OCI-LY7 (cell line): ENCODE measurements around the gene NPR1. TPM values are rescaled to one million over a fixed set of nuclear protein-coding genes. Genes with fewer than 3 reads are reported as not detected.
"Not testable (repeated sequence)": the region's sequence is repeated elsewhere in the genome, so short reads cannot be mapped to it uniquely, and the experiment has no call there.

ENCODE experiments used
- BruUV-seq: library from RNA; stranded (reverse); fragments of 400-500 nt; replicated peaks from 2 replicates; lab custom pipeline; 2021; lab: Mats Ljungman, UMichigan
- CTCF ChIA-PET: fragments of 300-600 bp; sonication (Branson Sonifier 250); formaldehyde crosslinking; loops from one replicate; lab custom pipeline; 2022; ENCODE audit warnings: antibody characterized with exemption; ENCODE audit not compliant: unreplicated experiment; lab: Charles Lee
- POLR2A ChIA-PET: fragments of 300-600 bp; sonication (Branson Sonifier 250); formaldehyde crosslinking; loops from one replicate; lab custom pipeline; 2022; ENCODE audit warnings: antibody characterized with exemption; lab: Charles Lee
- DNase-seq: peaks from one replicate; pipeline ENCODE4 v3.0.0-alpha.2; 2015; ENCODE audit warnings: low spot score
- H2AFZ ChIP-seq: fragments of 200-600 bp; sonication (generic), shearing (Covaris generic); 2 replicates; pipeline ENCODE4 v1.6.1; 2014; ENCODE audit warnings: mild to moderate bottlenecking, antibody characterized with exemption, low read length, moderate library complexity
- H3K27ac ChIP-seq: fragments of 200-600 bp; sonication (generic); 2 replicates; pipeline ENCODE4 v1.5.1; 2014; ENCODE audit warnings: mixed run types, low read depth, mild to moderate bottlenecking, moderate library complexity, low read length, inconsistent platforms; ENCODE audit not compliant: poor library complexity, severe bottlenecking
- H3K36me3 ChIP-seq: fragments of 200-600 bp; sonication (generic); 2 replicates; pipeline ENCODE4 v1.6.1; 2014; ENCODE audit warnings: mild to moderate bottlenecking, antibody characterized with exemption, low read length, moderate library complexity, mixed read lengths; ENCODE audit not compliant: insufficient read depth
- H3K4me1 ChIP-seq: fragments of 200-600 bp; sonication (generic); 2 replicates; pipeline ENCODE4 v1.5.1; 2014; ENCODE audit warnings: mild to moderate bottlenecking, low read length; ENCODE audit not compliant: insufficient read depth, poor library complexity, severe bottlenecking
- H3K4me2 ChIP-seq: fragments of 200-600 bp; sonication (generic); 2 replicates; pipeline ENCODE4 v1.6.1; 2014; ENCODE audit warnings: mild to moderate bottlenecking, low read length
- H3K4me3 ChIP-seq: fragments of 200-600 bp; sonication (generic); 2 replicates; pipeline ENCODE4 v1.5.1; 2014; ENCODE audit warnings: mild to moderate bottlenecking, low read depth, low read length; ENCODE audit not compliant: poor library complexity, severe bottlenecking
- H3K79me2 ChIP-seq: fragments of 200-600 bp; sonication (generic); 2 replicates; pipeline ENCODE4 v1.6.1; 2016; ENCODE audit warnings: low read depth, mild to moderate bottlenecking, low read length, moderate library complexity, mixed read lengths; ENCODE audit not compliant: insufficient read depth
- H3K9me2 ChIP-seq: fragments of 200-600 bp; sonication (generic); 2 replicates; pipeline ENCODE4 v1.6.1; 2016; ENCODE audit warnings: mild to moderate bottlenecking, low read length, mixed read lengths; ENCODE audit not compliant: insufficient read depth
- H3K9me3 ChIP-seq: fragments of 200-600 bp; sonication (generic); 2 replicates; pipeline ENCODE4 v1.6.1; 2014; ENCODE audit warnings: mild to moderate bottlenecking, mixed run types, low read length, mixed read lengths
- H4K20me1 ChIP-seq: fragments of 200-600 bp; sonication (generic); 2 replicates; pipeline ENCODE4 v1.6.1; 2014; ENCODE audit warnings: mild to moderate bottlenecking, antibody characterized with exemption, low read length, moderate library complexity, mixed read lengths; ENCODE audit not compliant: insufficient read depth
- CTCF ChIP-seq: fragments of 200-600 bp; sonication (generic); conservative IDR thresholded peaks from 2 replicates; pipeline ENCODE4 v1.5.1; 2014; ENCODE audit warnings: mild to moderate bottlenecking, antibody characterized with exemption, low read length, moderate library complexity, mixed read lengths
- EZH2phosphoT487 ChIP-seq: fragments of 200-600 bp; sonication (generic); IDR thresholded peaks from 2 replicates; pipeline ENCODE4 v1.6.1; 2018; ENCODE audit warnings: low read depth, borderline replicate concordance, mild to moderate bottlenecking, mixed run types, antibody characterized with exemption, low read length, moderate library complexity, mixed read lengths
- intact Hi-C: fragments of 100-400 bp; cut with micrococcal nuclease; formaldehyde crosslinking; loops from one replicate; pipeline ENCODE4 v1.10.0; 2022; ENCODE audit not compliant: unreplicated experiment
- total RNA-seq, 2 experiments: library from RNA; depleted of rRNA in 1 of 2; stranded (reverse); fragments of >200 nt in 1 of 2; shearing (Covaris generic) in 1 of 2; gene quantifications; 2 replicates each; pipeline ENCODE4 v1.2.3, GENCODE V29; 2014 to 2022

NPR1 gene
- total RNA-seq, 2 experiments from 2014 or later = not detected

GRCh38 chr1:153639280-153639679 is 39.2 kb upstream of the NPR1 start:
- CTCF ChIA-PET = no interaction called here
- DNase-seq = no peak
- Histone ChIP-seq H3K27ac (no peak overlapping the region), H3K79me2 (peaks cover 29% of the 10 kb centered on the region), H3K4me1 (peaks cover 10% of the 10 kb centered on the region), H2AFZ (no peak overlapping the region), H3K36me3 (peaks cover 86% of the 10 kb centered on the region), H3K4me2 (no peak overlapping the region), H3K4me3 (no peak overlapping the region), H3K9me3 (no peaks in the 10 kb centered on the region), H4K20me1 (no peaks in the 10 kb centered on the region), H3K9me2 (no peaks in the 10 kb centered on the region)
- BruUV-seq = no TSS peak
- POLR2A ChIA-PET = no interaction called here
- TF ChIP-seq CTCF (no peak), EZH2phosphoT487 (no peak)
- intact Hi-C loops = no loop called here

GRCh38 chr1:153640213-153640612 is 38.3 kb upstream of the NPR1 start:
- H3K9me3 ChIP-seq, H3K4me3 ChIP-seq, H3K4me2 ChIP-seq, CTCF ChIA-PET, POLR2A ChIA-PET, H2AFZ ChIP-seq, H3K4me1 ChIP-seq, DNase-seq, H4K20me1 ChIP-seq, H3K27ac ChIP-seq, H3K9me2 ChIP-seq, BruUV-seq, intact Hi-C loops: not testable (repeated sequence)
- peaks cover 20% of the 10 kb centered on the region for H3K79me2 ChIP-seq
- H3K36me3 ChIP-seq = peaks cover 96% of the 10 kb centered on the region

- peaks cover 4% of the 10 kb centered on the region for H3K4me1 ChIP-seq
- no peaks in the 10 kb centered on the region for H3K9me3 ChIP-seq
- H3K27ac ChIP-seq = no peak overlapping the region
- intact Hi-C loops = no loop called here
- peaks cover 13% of the 10 kb centered on the region for H3K79me2 ChIP-seq
- ChIA-PET POLR2A (no interaction called here), CTCF (no interaction called here)
- no peaks in the 10 kb centered on the region for H4K20me1 ChIP-seq
- no TSS peak for BruUV-seq
- H3K9me2 ChIP-seq = no peaks in the 10 kb centered on the region
- no peak for DNase-seq
- peaks cover 100% of the 10 kb centered on the region for H3K36me3 ChIP-seq
- TF ChIP-seq CTCF = no peak
- TF ChIP-seq EZH2phosphoT487 = no peak
- no peak overlapping the region for H2AFZ ChIP-seq
- H3K4me2 ChIP-seq = no peak overlapping the region
- H3K4me3 ChIP-seq = no peak overlapping the region
These were observed 37.6 kb upstream of the NPR1 start for GRCh38 chr1:153640861-153641260.
